ENCODE measurements around the gene AGO4. TPM values are rescaled to one million over a fixed set of nuclear protein-coding genes. Genes with fewer than 3 reads are reported as not detected.
"Not testable (repeated sequence)": the region's sequence is repeated elsewhere in the genome, so short reads cannot be mapped to it uniquely, and the experiment has no call there.

The AGO4 gene
- total RNA-seq, 1 experiment from 2014 or later: 5.7 TPM

- DNase-seq (ENCODE audit: low read depth): peak; percentile 15
Measured at GRCh38 chr1:35810096-35810881, 2.5 kb downstream of the AGO4 start.

DNA sequence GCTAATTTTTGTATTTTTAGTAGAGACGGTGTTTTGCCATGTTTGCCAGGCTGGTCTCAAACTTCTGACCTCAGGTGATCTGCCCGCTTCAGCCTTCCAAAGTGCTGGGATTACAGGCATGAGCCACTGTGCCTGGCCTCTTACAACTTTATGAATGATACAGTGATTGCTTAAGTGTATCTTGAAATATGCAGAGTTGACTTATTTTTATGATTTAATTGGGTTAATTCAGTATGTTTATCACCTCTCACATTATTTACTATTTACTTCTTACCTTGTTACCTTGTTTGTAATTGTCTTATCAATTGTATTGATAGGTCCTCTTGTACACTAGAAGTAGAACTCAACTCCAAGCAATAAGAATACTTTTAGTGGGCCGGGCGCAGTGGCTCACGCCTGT is 4.9 kb downstream of the AGO4 start:
- DNase-seq (ENCODE audit: low read depth): not testable (repeated sequence)

DNA sequence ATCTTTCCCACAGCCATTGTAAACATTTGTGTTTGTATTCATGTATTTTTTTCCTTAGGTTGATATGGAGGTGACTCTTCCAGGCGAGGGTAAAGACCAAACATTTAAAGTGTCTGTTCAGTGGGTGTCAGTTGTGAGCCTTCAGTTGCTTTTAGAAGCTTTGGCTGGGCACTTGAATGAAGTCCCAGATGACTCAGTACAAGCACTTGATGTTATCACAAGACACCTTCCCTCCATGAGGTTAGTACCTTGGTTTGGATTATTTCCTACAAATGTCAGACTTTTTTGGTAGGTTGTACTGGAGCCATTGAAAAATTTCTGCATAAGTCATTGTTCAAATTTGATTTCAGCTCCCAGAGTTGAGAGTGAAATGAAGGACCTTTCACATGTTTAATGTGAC is 17.4 kb downstream of the AGO4 start:
- no peak for DNase-seq (ENCODE audit: low read depth)

DNA sequence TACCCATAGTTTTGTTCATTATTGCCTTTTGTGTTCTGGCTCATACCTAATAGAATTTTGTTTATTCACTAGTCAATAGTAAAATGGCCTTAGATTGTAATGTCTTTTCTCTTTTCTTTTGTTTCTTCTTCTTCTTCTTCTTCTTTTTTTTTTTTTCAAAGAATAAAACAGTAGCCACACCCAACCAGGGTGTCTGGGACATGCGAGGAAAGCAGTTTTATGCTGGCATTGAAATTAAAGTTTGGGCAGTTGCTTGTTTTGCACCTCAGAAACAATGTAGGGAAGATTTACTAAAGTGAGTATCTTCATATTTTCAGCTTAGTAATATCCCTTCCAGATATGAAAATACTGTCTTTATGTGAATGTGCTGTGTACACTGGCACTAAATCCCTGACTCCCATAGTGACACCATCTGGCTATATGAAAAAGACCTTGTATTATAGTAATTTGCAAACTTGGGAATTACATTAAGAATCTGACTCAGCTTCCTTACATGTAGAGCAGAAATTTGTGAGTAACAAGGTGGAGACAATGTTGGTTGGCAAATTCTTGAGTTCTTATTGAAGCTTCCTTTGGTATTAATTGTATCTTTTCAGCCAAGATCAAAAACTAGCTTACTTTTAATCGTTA is 24.6 kb downstream of the AGO4 start:
- DNase-seq (ENCODE audit: low read depth): no peak

DNA sequence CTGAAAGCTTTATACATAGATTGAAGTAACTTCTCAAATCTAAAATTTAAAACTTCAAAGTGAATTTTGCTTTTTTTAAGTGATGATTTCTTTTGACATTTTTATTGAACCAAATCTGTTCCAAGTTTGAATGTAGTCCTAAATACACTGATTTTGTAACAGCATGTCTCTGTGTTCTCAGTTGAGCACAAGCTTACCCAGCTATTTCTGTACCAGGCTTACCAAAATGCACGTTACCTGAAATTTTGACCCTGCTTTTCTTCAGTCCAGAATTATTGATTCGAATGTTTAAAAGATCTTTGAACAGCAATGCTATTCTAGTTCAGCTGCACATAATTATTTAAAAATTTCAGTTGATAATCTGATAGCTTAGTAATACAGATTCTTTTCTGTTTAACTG is 25.6 kb downstream of the AGO4 start:
- no peak for DNase-seq (ENCODE audit: low read depth)

DNA sequence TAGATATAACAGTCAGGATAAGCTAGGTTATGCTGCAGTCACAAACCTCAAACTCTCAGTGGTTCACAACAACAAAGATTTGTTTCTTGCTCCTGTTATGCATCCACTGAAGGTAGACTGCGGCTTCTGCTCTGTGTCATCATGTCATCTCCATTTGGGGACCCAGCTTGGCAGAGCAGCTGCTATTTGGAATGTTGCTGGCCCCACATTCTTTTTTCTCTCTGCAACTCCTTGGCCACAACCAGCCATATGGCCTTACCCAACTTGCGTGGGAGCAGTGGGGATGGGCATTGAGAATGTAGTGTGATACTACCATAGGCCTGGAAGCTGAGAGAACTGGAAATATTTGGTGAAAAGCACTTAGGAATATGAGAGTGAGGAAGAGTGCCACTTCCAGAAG is 26.4 kb downstream of the AGO4 start:
- no peak for DNase-seq (ENCODE audit: low read depth)

DNA sequence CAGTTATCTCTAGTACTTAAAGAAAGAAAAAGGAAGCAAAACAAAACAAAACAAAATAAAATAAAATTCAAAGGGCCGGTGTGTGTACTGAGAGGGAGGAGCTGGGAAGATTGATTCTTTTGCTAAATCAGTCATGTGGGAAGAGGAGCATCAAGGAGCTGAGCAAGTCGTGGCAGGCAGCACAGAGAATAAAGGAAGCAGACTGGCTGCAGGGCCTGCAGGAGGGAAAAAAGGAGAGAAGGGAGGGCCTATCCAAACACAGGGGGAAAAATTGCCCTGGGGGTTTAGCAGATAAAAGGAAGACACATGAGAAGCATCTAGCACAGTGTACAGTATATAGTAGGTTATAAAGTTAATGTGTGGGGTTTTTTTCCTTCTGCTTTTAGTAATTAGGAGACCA is 27.6 kb downstream of the AGO4 start:
- no peak for DNase-seq (ENCODE audit: low read depth)

DNA sequence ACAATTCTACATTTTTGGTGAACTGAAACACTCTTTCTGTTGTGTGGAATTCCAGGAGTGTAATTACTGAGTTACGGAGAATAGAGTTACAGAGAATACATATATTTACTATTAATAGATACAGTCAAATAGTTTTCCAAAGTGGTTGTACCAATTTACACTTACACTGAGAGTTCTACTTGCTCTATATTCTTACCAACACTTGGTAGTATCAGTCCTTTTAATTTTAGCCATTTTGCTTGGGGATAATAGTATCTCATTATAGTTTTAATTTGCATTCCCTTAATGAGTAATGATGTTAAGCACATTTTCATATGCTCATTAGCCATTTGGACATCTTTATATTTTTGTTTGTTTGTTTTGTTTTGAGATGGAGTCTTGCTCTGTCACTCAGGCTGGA is 28.9 kb downstream of the AGO4 start:
- no peak for DNase-seq (ENCODE audit: low read depth)

- DNase-seq (ENCODE audit: low read depth): peak; percentile 7
Measured at GRCh38 chr1:35838693-35839245, 31.0 kb downstream of the AGO4 start.

DNA sequence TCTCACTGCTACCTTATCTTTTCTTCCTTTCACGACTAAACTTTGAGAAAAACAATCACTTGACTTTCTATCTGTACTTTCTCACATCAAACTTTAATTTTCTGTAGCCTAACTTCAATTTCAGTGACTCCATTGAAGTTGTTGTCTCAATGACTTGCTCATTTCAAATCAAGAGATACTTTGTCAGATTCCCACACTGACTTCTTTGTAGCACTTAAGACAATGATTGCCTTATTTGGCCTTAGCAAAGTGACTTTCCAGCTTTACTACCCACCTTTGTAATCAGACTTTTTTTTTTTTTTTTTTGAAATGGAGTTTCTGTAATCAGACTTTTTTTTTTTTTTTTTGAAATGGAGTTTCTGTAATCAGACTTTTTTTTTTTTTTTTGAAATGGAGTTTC is 37.0 kb downstream of the AGO4 start:
- DNase-seq (ENCODE audit: low read depth): no peak

- peak; percentile 17 for DNase-seq (ENCODE audit: low read depth)
Measured at GRCh38 chr1:35845766-35846165, 38.0 kb downstream of the AGO4 start.

- no peak for DNase-seq (ENCODE audit: low read depth)
Measured at GRCh38 chr1:35847935-35848565, 40.2 kb downstream of the AGO4 start.

DNA sequence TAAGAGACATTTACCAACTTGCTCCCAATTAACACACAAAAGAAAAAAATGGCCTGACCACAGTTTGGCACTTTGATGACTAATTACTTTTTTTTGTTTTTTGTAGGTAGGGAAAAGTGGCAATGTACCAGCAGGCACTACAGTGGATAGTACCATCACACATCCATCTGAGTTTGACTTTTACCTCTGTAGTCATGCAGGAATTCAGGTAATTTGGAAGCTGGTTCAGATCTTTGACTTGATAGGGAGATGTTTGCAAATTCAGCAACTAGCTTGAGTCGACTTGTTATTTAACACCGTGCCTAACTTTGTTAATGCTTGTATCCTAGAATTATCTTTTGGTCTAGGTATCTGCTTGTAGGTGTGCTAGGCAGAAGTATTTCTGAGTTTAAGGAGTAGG is 42.2 kb downstream of the AGO4 start:
- DNase-seq (ENCODE audit: low read depth): no peak

DNA sequence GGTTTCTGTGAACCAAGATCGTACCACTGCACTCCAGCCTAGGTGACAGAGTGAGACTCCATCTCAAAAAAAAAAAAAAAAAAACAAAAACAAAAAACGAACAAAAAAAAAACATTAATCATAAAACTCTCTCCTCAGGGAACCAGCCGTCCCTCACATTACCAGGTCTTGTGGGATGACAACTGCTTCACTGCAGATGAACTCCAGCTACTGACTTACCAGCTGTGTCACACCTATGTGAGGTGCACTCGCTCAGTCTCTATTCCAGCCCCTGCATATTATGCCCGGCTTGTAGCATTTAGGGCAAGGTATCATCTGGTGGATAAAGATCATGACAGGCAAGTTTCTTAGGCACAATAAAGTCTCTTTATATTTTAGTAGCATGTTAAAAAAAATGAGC is 42.9 kb downstream of the AGO4 start:
- DNase-seq (ENCODE audit: low read depth): no peak

DNA sequence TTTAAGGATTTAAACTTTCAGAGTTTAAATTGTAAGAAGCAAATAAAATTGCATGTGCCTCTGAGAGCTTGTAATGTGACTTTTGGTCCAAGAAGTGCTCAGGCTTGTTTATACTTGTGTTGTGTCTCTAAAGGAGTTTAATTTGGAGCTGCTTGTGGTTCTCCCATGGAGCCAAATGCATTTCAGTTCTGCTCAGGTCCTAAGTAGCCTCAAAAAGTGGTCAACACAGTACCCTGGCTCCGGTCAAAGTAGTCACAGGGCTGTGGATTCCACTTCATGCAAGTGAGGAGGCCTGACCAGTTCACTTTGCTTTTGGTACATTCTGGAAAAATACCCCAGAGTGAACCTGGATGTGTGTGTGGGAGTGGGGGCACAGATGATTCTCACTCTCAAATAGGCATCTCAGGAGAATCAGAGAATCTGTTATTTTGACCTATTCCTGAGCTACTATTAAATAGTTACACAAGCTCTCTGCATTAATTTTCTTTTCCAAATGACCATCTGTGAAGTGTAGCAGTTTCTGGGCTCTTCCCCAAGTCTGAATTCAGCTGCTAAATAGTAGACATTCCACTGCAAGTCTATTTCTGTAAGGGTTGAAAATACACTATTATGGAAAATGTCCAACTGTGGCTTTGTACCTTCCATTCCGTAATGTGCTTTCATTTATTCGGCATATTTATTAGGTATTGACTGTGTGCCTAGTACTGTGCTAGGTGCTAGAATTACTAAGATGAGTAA is 43.5 kb downstream of the AGO4 start:
- no peak for DNase-seq (ENCODE audit: low read depth)

GRCh38 chr1:35852241-35852640 is 44.4 kb downstream of the AGO4 start:
- DNase-seq (ENCODE audit: low read depth): no peak

DNA sequence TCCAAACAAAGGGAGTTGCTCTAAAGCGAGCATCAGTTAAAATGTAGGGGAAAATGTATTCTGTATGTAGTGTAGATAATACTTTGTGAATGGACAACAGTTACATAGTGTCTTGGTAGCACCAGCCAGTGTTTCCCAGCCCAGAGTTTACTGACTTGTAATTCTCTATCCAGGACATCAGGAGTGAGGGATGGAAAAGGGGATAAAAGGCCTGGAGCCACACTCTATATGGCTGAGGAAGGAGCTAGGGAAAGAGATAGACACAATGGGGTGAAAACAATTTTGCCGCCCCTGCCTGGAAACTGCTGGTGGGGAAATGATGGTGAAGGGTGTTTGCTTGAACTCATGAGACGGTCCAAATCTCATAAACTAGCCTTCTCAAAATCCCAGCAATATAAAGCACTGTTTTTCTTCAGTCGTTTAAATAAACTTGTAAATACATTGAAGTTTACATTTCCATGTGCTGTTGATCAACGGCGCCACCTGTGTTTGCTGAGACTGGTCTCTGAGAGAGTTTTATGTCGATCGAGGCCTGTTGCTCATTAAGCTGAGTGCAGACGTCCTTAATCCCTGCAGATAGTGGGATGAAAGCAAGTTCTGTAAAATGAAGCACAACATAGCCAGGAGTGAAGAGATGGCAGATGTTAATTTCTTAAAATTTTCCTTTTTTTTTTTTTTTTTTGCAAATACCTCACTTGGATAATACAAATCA is 47.3 kb downstream of the AGO4 start:
- DNase-seq (ENCODE audit: low read depth): no peak

GRCh38 chr1:35856964-35857363 is 49.1 kb downstream of the AGO4 start:
- no peak for DNase-seq (ENCODE audit: low read depth)

- DNase-seq (ENCODE audit: low read depth): peak; percentile 19
Measured at GRCh38 chr1:35857830-35858229, 50.0 kb downstream of the AGO4 start.

GRCh38 chr1:35860696-35861095 is 52.9 kb downstream of the AGO4 start:
- no peak for DNase-seq (ENCODE audit: low read depth)

GRCh38 chr1:35863136-35863535 is 55.3 kb downstream of the AGO4 start:
- no peak for DNase-seq (ENCODE audit: low read depth)
